ENCODE results near the gene PRCD.
A peak's percentile ranks its signal among the peaks of the same experiment; 100 is the strongest.
"Not testable (repeated sequence)": the region's sequence is repeated elsewhere in the genome, so short reads cannot be mapped to it uniquely, and the experiment has no call there.

Gene PRCD

DNA sequence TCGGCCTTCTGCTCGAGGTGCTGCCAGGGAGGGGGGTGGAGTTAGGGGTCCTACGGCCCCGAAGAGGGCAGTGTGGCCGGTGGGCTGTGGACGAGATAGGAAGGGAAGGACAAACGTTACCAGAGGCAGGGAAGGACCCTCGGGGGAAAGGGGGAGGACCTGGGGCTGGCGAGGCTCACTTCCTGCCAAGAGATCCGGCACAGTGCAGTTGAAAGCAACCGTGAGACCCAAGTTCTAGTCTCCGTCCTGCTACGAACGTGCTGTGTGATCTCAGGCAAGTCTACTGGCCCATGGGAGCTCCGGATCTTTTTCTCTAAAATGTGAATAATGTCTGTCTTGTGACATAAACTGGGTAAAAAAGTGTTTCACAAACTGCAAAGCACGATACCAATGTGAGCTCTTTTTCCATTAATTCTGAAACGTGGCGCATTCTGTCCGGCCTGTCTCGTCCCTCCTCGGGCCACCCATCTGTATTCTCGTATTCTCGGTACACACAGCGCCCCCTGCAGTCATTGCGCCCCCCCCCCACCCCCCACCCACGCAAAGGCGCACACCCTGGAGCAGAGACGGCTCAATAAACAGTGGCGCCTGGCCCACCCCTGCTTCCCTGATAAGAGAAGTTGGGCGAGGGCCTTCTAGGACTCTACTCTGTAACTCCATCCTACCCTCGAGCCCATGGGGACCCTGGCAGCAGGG, 11.2 kb upstream of the PRCD start:
- no peak for DNase-seq

DNA sequence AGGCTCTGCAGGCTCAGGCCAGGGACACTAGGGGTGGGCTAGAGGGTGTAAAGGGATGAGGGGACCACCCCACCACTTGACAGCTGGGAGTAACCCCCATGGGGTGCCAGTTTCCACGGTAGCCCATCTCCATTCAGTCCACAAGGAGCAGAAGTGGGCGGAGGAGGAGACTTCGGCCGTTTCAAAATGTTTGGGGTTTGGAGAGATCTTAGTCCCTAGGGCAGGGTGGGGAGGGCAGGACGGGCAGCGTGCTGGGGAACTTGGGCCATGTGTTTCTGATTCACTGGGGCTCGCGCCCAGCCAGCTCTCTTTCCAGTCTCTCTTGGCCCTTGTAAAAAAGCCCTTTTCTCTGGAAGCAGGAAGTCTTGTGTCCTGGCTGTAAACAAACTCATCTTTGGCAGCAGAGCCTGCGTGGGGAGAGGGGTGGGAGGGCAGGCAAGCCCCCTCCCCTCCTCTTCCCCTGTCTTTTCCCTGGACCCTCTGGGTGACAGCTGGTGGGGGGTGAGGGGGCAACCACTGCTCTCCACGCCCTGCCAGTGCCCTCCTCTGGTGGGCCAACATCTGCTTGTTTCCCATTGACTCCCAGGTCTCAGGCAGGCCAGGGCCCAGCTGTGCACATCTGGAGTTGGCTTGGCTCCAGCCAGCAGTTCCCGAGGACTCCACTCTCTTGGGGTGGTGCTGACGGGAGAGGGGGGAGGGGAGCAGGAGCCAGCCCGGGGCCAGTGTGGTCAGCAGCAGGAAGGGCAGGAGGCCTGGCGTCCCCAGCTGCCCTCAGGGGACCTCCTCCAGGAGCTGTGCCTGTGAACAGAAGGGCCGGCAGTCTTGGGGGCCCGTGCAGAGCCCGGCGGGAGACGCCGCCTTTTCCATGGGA, 10.4 kb upstream of the PRCD start:
- no peak for DNase-seq

DNA sequence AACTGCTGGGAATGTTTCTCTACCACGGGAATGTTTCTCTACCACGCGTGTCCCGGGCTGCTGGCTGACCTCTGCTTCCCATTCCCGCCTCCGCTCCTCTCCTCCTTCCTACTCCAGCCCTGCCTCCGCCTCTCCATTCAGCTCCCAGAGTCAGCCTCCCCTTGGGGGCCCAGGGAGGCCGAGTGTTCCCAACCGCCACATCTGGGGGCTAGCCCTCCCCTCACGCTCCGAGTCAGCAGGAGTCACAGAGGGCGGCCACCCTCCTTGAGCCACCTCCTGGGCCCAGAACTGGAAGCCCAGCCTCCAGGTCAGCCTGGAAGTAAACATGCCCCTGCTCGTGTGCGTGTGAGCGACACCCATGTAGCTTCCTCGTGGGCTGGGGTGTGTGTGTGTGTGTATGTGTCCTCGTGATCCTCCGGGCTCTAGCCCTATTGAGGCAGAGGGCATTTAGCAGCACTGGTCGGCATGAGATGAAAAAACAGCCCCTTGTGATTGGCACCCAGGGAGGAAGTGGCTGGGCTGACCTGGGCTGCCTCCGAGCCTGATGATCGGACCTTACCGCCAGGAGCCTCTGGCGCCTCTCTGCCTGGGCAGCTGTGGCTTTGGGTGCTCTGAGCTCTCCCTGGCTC, 9.6 kb upstream of the PRCD start:
- no peak for DNase-seq

DNA sequence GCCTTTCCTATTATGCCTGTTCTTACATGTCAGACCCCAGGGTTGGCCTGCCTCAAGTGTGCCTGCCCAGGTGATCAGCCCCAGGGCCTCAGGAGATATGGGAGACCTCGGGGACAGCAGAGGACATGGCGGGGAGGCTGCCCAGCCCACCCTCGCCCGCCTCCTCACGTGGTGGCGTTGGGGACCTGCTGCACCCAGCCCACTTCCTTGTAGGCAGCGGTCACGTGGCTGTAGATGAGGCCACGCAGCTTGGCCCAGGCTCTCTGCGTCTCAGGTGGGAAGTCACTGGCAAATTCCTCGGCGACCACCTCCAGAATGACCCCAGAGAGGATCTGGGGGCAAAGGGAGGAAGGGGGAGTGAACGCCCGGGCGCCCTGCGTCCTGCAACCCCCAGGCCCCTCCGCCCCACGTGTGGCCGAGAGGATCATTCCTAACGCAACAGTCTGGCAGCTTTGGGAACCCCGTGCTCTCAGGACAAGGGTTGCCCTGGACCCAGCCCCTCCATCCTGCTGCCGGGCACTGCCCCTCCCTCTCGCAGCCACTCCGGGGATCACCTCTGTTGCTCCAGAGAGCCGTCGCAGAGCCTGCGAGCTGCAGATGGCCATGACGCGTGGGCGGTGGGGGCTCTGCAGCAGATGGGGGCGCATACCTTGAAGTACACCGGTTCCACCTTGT, 8.9 kb upstream of the PRCD start:
- DNase-seq, result no peak

DNA sequence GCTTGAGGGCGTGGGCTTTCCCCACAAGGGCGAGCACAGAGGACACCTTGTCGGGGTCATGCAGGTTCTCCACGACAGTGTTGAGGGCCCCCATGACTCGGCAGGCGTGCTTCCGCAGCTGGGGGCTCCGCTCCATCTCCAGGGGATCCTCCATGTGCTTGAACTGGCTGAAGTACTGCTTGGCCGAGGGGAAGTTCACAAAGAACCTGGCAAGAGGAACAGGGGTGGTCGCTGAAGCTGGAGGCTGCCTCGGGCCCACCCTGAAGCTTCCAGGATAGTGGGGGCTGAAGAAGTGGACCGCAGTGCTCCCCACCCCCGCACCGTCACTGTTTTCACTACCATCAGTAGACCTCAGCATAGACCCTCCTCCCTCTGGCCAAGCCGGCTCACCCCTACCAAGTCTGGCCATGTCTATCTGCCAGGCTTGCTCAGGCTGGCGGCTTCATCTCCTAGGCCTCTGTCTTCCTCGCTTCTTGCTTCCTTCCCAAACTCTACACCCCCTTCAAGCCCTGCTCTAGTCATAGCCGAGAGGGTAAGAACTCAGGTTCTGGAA, 8.3 kb upstream of the PRCD start:
- DNase-seq, result no peak

DNA sequence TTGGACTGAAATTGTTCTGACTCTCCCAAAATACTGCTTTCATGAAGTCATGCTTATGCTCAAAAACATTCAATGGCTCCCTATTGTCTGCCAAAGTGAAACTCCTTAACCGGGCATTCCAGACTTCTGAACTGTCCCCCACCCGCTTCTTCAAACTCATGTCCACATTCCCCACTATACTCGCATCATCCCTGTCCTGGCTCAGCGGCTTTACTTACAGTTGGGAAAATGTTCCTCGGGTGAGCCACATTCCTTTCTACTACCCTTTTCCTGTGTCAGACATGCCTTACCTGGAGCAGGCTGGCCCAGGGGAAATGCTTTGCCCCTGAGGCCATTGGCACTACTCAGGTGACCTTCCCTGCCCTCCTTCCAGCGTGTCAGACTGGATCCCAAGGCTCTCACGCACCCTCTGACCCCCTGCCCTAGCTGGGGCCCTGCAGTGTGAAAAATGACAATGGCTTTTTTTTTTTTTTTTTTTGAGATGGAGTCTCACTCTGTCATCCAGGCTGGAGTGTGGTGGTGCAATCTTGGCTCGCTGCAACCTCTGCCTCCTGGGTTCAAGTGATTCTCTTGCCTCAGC, 7.7 kb upstream of the PRCD start:
- DNase-seq, result no peak

DNA sequence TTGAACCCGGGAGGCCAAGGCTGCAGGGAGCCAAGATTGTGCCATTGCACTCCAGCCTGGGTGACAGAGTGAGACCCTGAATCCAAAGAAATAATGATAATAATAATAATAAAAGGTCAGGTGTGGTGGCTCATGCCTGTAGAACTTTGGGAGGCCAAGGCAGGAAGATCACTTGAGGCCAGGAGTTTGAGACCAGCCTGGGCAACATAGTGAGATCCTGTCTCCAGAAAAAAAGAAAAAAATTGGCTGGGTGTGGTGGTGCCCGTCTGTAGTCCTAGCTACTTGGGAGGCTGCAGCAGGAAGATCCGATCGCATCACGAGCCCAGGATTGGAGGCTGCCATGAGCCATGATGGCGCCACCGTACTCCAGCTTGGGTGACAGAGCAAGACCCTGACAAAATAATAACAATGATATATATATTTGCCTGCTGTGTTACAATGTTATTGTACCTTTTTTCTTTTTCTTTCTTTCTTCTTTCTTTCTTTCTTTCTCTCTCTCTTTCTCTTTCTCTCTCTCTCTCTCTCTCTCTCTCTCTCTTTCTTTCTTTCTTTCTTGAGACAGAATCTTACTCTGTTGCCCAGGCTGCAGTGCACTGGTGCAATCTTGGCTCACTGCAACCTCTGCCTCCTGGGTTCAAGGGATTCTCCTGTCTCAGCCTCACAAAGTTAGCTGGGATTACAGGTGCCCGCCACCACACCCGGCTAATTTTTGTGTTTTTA, 6.0 kb upstream of the PRCD start:
- DNase-seq, result not testable (repeated sequence)

DNA sequence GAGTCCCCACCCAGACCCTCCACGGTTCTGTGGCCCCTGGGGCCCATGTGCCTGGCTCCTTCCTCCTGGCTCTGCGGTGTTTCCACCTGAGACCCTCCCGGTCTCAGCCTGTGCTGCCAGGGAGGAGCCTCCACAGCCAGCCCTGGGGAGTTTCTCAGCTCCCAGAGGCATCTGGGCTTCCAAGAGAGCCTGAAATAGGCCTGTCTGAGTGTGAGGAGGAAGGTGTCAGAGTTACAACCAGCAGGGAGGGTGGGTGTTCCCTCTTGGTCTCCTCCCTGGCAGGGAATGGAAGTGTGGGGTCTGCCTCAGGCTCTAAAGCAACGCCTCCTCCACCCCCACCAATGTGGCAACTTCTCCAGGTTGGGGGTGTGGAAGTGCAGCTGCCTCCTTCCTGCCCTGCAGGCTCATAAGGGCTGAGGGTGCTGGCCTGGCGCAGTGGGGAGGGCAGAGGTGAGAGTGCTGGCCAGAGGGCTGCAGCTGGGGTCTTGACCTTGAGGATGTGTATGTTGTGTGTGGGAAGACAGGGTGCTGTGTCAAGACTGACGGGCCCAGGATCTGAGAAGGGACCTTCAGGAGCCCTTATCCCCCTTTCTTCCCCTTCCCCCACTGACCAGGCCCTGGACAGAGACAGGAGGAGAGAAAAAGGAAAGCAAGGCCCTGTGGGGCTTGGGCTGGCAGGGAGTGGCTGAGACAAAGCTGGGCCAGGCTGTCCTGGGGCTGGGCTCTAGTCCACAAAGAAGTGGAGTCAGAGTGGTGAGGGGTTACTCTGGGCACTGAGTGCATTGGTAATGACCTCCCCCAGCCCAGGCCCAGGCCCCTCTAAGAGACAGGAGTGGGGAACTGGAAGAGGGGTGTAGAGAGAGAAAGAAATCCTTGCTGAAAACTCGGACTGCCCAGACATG, 4.8 kb upstream of the PRCD start:
- no peak for DNase-seq

DNA sequence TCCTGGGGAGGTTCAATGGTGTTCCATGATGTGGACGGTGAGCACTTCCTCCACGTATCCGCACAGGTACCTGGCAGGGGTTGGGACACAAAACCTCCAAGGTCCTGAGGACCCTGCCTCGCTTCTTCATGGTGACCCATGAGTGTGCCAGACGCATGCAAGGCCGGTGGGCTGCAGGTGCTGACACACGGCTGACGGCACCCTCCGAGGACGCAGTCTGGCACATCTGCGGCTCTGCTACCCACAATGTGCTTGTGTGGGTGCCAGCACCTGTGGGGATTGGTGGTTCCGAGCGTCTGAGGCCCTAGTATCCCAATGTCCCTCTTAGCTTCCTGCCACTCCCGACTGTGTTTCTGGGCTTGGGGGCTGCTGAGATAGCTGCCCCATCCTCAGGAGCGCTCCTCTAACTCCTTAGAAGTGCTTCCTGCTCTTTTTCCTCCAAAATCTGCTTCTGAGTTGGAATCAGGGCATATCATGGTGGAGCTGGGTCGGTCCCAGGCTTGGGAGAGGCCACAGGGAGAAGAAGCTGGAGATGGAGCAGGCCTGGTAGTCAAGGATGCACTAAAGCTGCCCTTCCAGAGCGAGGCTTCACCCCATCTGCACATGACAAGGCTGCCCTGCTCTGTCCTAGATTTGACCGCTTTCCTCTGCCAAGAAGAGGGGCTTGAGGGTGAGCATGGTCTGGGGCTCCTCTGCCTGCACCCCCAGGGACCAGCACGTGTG, 3.9 kb upstream of the PRCD start:
- no peak for DNase-seq

DNA sequence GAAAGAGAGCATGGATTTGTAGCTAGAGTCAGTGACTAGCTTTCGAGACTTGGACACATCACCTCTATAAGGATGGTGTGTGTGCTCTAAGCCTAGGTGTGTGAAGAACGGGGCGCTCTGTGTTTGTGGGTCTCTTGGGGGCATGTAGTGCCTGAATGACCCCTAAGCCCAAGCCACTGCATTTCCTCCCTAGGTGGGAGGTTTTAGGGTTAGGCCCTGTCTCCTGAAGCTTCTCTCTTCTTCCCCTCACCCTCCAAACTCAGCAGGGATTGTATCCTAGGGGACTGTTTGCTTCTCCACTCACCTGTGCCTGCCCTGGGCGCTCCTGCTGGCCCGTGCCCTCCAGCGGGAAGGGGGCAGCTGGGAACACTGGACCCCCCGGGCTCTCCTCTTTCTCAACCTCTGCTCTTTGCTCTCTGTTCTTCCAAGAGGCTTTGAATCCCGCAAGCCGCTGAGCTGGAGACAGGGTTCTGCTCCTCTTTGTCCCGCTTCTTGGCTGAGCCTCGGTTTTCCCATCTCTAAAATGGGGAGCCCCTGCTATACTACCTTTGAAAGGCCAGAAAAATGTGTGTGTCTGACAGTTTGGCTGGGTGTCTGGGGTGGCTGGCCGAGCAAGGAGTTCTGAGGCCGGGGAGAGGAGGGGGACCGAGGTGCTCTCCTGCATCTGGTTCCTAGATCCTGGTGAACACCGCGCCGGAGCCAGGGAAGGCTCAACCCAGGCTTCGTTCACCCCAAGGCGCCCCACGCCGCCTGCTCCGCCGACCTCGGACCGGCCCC, 3.1 kb upstream of the PRCD start:
- DNase-seq, result no peak

DNA sequence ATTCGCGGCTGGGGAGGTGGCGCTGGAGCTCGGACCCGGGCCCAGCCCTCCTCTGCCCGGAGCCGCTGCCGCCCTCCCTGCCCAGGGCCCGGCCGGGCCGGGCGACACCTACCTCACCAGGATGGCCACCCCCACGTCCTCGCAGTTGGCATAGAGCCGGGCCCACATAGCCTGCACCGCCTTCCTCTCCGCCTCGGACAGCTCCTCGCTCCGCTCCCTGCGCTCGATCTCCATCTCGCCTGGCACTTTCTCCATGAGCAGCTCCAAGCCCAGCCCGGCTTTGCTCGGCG, 2.6 kb upstream of the PRCD start:
- no peak for DNase-seq

DNA sequence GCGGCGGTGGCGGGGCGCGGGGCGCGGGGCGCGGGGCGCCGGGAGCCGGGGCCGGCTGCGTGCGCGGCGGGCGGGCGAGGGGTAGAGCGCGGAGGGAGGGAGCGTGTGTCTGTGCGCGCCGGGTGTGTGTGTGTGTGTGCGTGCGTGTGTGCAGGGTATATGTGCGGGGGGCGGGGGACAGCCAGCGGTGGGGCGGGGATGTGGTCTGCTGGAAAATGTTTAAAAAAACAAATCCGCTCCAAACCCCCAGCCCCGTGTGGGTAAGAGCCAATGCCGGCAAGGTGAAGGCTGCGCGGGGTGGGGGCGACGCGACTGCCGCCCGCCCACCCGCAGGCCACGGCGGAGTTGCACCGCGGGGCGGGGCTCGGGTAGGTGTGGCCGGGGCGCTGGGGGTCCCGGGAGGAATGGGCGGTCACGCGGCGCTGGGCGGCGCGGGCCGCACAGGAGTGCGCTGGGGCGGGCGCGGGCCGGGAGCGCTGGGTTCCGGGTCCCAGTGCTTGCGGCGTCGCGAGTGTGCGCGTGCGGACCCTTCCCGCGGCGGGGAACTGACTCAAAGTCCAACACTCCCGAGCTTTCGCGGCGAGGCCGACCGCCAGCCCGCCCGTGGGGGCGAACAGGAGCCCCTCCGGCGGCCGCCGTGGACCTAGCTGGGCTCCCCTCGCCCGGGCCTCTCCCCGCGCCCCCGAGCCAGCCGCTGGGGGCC, 2.1 kb upstream of the PRCD start, which contains the start of gene CYGB:
CYGB (minus strand) TSS at position 132 of the 703 bp plus-strand sequence. CDS start 167 bp downstream, outside the sequence.
- no peak for DNase-seq

DNA sequence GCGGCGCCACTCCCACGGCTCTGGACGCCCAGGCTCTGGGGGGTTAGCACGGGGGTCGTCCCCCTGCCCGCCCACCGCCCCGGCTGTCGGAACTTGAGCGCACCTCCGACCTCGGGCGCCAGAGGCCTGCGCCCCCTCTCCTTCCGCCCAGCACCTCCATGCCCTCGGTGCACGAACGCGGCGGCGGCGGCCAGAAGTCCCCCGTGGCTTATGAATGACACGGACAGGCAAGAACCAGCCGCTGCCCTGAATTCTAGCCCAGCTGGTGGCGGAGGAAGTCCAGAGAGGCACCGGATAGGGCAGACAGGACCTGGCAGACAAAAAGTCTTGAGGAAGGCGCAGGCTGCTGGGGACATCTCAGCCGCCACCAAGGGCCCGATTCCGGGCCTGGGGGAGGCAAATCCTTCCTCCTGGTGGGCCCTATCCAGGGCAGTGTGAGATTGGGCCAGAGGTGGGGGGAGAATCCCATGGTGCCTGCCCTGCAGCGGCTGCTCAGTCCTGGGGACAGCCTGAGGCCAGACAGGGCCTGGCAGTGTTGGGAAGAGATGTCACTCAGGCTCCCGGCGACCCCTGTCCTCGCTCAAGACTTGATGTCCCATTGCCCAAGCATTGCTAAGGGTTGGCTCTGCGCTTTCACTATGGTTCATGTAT, 1.4 kb upstream of the PRCD start:
- DNase-seq, result no peak

DNA sequence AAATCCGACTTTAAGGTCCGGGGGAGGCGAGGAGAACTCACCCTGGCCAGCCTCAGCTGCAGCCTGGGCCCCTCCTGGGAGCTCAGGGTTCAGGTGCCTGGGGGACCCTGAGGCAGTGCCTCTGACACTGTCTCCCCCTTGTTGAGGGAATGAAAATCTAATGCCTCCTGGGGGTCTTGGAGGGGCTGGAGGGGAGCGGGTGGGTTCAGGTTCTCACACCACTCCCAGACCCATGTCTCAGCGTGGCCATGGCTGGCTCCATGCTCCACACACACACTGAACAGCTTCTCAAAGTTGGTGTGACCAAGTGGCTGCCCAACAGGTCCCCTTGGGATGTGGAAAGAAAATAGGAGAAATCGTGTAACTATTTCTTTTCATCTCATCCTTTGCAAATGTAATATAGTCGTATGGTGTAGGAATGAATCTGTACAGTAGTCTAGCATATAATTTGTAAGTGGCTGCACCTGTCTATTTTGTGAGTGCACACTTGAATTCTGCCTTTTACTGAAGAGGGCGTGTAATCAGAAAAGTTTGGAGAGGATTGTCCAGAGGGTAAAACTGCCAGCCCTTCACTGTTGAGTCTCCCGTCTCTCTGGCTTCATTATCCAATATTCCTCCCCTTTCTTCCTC, 788 bp upstream of the PRCD start:
- no peak for DNase-seq

DNA sequence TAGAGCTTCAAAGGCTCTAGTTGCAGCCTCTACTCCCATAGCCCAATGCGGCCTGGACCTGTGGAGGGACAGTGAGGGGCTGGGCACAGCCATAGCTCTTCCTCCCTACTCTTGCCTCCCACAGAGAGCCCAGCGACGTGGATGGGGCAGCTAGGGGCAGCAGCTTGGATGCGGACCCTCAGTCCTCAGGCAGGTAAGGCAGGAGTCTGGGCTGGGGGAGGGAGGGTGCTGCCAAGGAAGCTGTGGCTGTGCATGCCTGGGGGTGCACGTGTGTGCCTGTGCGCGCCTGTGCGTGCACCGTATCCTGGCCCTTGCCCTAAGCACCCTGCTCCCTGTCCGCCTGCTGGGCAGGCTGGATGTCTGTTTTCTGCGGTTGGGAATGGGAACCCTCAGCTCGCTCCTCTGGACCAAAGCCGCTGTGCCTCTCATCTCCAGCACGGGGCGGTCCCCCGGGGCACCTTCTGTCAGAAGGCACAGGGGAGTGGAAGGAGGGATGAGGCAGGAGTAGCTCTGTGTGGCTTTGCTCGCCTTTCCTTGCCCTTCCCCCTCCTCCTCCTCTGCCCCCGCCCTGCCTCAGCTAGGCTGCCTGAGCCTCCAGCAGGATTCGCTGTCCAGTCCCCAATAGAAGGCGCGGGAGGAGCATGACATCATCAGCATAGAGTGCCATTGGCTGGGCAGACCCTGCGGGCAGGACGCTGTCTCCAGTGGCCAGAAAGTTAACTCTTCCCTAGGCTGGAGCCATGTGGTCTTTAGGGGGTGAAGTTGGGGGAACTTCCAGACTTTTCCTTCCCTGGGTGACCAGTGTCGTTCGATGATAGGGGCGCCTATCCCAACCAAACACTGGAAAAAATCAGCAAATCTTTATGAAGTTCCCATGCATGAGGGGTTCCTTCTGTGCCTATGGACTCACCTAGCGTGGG, 797 bp downstream of the PRCD start:
- DNase-seq, result peak; percentile 66

DNA sequence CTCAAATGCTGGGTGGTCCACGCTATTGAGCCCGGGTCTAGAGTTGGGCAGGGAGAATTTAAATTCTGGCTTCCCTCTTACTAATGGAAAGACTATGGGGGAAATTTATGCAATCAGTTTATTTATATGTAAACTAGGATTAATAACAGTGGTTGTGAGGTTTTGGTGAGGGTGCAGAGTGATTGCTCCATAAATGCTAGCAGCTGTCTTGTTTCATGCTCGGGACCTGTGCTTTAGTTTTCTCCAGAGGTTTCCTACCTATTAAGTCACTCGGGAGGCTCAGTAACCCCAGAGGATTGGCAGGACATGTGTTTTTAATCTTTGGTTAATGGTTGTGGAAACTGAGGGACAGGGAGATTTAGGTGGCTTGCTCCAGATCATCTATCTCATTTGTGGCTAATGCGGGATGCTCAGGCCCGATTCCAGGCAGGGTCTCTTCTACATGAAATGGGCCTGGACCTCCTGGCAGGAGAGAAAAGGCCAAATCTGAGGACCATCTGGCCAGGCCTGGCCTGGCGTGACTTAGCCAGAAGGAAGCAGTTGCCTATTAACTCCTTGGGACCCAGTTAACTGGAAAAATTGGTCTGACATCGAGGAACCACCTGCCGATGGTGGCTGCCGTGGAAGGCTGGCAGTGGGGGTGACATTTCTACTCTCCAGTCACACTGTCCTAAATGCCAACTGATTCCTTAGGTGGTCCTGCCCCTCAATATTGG, 2.1 kb downstream of the PRCD start:
- DNase-seq, result no peak
